VCaP (cell line): ENCODE measurements around the gene BMP5.
"Not testable (repeated sequence)": the region's sequence is repeated elsewhere in the genome, so short reads cannot be mapped to it uniquely, and the experiment has no call there.

Experiments
- H3K27ac ChIP-seq: fragments of 450-650 bp; 2 replicates; pipeline ENCODE4 v1.5.1; 2017
- CTCF ChIP-seq: fragments of 450-650 bp; conservative IDR thresholded peaks from 2 replicates; pipeline ENCODE4 v1.5.1; 2017; ENCODE audit warnings: mild to moderate bottlenecking, moderate library complexity

Gene BMP5

GRCh38 chr6:55875400-55875799 lies at the start of gene BMP5:
BMP5 (minus strand) TSS chr6:55875590; CDS start chr6:55874865, 725 bp downstream.
- no peak within 1 kb of the TSS for H3K27ac ChIP-seq
- no peak for TF ChIP-seq CTCF

GRCh38 chr6:55922406-55922805 lies 47.0 kb upstream of the BMP5 start:
- no peak overlapping the region for H3K27ac ChIP-seq
- no peak for TF ChIP-seq CTCF

GRCh38 chr6:55919716-55920308 lies 44.4 kb upstream of the BMP5 start:
- no peak for TF ChIP-seq CTCF
- no peak overlapping the region for H3K27ac ChIP-seq

- TF ChIP-seq CTCF: no peak
- H3K27ac ChIP-seq: no peak overlapping the region
These were observed 43.2 kb upstream of the BMP5 start for GRCh38 chr6:55918639-55919038.

- no peak for TF ChIP-seq CTCF
- H3K27ac ChIP-seq: no peak overlapping the region
These were observed 42.5 kb upstream of the BMP5 start for GRCh38 chr6:55917751-55918415.

- no peak overlapping the region for H3K27ac ChIP-seq
- no peak for TF ChIP-seq CTCF
These were observed 40.8 kb upstream of the BMP5 start for GRCh38 chr6:55916188-55916587.

GRCh38 chr6:55913228-55914195 lies 38.1 kb upstream of the BMP5 start:
- H3K27ac ChIP-seq: no peak overlapping the region
- no peak for TF ChIP-seq CTCF

GRCh38 chr6:55910466-55910865 lies 35.1 kb upstream of the BMP5 start:
- not testable (repeated sequence) for H3K27ac ChIP-seq

GRCh38 chr6:55909911-55910310 lies 34.5 kb upstream of the BMP5 start:
- H3K27ac ChIP-seq: not testable (repeated sequence)
